GM12878 (cell line): ENCODE measurements around the gene FXYD6.

Experiments
- CREB1 ChIP-seq: IDR thresholded peaks from 2 replicates; pipeline ENCODE4 v1.6.1; 2012; ENCODE audit warnings: low read depth, mild to moderate bottlenecking, inconsistent platforms
- EP300 ChIP-seq, 2 experiments: fragments of 150-350 bp in 1 of 2; IDR thresholded peaks; 2 replicates each; pipeline ENCODE4 v1.6.1; 2011 to 2012; ENCODE audit warnings: low read depth in 2 of 2, low read length in 2 of 2, borderline replicate concordance in 1 of 2, improper control_type of control experiment in 1 of 2, inconsistent platforms in 1 of 2; ENCODE audit not compliant: control insufficient read depth in 1 of 2
- EZH2 ChIP-seq: IDR thresholded peaks from 2 replicates; pipeline ENCODE4 v1.6.1; 2012; ENCODE audit warnings: low read depth, mild to moderate bottlenecking, control low read depth, inconsistent platforms, low read length, borderline replicate concordance; ENCODE audit not compliant: control insufficient read depth
- FOXK2 ChIP-seq: fragments of 450-650 bp; IDR thresholded peaks from 2 replicates; pipeline ENCODE4 v1.6.1; 2017; ENCODE audit warnings: mild to moderate bottlenecking, moderate library complexity
- MEF2A ChIP-seq: IDR thresholded peaks from 2 replicates; pipeline ENCODE4 v1.6.1; 2011; ENCODE audit warnings: low read depth, mild to moderate bottlenecking, low read length, moderate library complexity; ENCODE audit not compliant: insufficient read depth
- RAD51 ChIP-seq: fragments of 450-650 bp; IDR thresholded peaks from 2 replicates; pipeline ENCODE4 v1.6.1; 2016; ENCODE audit warnings: moderate library complexity, mild to moderate bottlenecking, inconsistent platforms
- TBL1XR1 ChIP-seq: IDR thresholded peaks from 2 replicates; pipeline ENCODE4 v1.6.1; 2012; ENCODE audit warnings: low read depth, low read length, improper control_type of control experiment
- YY1 ChIP-seq: IDR thresholded peaks from 2 replicates; pipeline ENCODE4 v1.6.1; 2011; ENCODE audit warnings: low read depth, mild to moderate bottlenecking, low read length
- TF ChIP-seq, protein P1 (sequence below), 3 experiments: IDR thresholded peaks in 2 of 3; conservative IDR thresholded peaks in 1 of 3; 2 replicates each; pipeline ENCODE4 v1.5.1; 2011; ENCODE audit warnings: low read depth in 3 of 3, low read length in 3 of 3, mild to moderate bottlenecking in 3 of 3, control low read depth in 2 of 3, moderate library complexity in 2 of 3, inconsistent platforms in 1 of 3, mixed read lengths in 1 of 3; ENCODE audit not compliant: control insufficient read depth in 2 of 3, insufficient read depth in 1 of 3; ENCODE audit errors: extremely low read depth in 1 of 3
- TF ChIP-seq, protein P2 (sequence below): fragments of 450-650 bp; formaldehyde crosslinking; IDR thresholded peaks from 2 replicates; pipeline ENCODE4 v1.4.0; 2020; ENCODE audit warnings: mild to moderate bottlenecking, moderate library complexity

DNA sequence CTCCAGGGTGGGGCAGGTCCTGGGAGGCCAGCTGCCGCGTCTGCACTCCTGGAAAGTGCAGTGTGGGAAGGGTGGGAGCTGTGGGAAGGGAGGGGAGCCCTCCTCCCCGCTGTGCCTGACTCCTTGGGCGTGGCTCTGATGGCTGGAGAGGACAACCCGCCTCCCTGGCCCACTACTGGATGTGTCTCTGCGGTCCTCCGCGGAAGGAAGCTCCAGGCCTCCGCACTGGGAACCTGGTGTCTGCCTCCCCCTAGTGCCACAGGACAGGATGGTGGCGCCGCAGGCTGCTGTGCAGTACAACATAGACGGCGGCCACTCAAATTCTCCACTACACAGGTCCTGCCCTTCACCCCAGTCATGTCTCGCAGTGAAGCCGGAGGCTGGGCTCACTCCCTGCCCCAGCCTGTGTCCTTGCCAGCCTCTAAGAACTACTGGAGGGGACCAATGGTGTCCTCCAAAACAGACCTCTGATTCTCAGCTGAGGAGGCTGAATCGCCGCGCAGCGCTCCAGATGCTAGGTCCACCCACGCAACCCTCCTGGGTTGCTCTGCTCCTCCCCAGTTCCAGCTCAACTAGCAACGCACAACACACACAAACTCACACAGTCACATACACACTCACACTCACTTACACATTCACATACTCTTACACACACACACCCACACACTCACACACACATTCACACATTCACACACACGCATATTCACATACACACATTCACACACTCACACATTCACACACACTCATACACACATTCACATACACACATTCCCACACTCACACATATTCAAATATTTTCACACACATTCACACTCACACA, 67.0 kb downstream of the FXYD6 start:
- TF ChIP-seq TBL1XR1 (no peak), RAD51 (no peak), EP300 (IDR thresholded peaks at IDR 0.05; ENCODE audit: borderline replicate concordance in 1 of 2, control insufficient read depth in 1 of 2, low read depth in 2 of 2, low read length in 2 of 2) (no peak), FOXK2 (no peak), EZH2 (no peak), YY1 (no peak), CREB1 (no peak), MEF2A (no peak)
- TF ChIP-seq, protein P1, sequence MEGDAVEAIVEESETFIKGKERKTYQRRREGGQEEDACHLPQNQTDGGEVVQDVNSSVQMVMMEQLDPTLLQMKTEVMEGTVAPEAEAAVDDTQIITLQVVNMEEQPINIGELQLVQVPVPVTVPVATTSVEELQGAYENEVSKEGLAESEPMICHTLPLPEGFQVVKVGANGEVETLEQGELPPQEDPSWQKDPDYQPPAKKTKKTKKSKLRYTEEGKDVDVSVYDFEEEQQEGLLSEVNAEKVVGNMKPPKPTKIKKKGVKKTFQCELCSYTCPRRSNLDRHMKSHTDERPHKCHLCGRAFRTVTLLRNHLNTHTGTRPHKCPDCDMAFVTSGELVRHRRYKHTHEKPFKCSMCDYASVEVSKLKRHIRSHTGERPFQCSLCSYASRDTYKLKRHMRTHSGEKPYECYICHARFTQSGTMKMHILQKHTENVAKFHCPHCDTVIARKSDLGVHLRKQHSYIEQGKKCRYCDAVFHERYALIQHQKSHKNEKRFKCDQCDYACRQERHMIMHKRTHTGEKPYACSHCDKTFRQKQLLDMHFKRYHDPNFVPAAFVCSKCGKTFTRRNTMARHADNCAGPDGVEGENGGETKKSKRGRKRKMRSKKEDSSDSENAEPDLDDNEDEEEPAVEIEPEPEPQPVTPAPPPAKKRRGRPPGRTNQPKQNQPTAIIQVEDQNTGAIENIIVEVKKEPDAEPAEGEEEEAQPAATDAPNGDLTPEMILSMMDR (IDR thresholded peaks at IDR 0.05 in 2 of 3, conservative IDR thresholded peaks at IDR 0.05 in 1 of 3; ENCODE audit: control insufficient read depth in 2 of 3, extremely low read depth in 1 of 3, insufficient read depth in 1 of 3, low read depth in 3 of 3, low read length in 3 of 3): peak in 2 of 3 experiments; percentile 55 to 59; a peak in 3 of 6 replicates
- TF ChIP-seq, protein P2, sequence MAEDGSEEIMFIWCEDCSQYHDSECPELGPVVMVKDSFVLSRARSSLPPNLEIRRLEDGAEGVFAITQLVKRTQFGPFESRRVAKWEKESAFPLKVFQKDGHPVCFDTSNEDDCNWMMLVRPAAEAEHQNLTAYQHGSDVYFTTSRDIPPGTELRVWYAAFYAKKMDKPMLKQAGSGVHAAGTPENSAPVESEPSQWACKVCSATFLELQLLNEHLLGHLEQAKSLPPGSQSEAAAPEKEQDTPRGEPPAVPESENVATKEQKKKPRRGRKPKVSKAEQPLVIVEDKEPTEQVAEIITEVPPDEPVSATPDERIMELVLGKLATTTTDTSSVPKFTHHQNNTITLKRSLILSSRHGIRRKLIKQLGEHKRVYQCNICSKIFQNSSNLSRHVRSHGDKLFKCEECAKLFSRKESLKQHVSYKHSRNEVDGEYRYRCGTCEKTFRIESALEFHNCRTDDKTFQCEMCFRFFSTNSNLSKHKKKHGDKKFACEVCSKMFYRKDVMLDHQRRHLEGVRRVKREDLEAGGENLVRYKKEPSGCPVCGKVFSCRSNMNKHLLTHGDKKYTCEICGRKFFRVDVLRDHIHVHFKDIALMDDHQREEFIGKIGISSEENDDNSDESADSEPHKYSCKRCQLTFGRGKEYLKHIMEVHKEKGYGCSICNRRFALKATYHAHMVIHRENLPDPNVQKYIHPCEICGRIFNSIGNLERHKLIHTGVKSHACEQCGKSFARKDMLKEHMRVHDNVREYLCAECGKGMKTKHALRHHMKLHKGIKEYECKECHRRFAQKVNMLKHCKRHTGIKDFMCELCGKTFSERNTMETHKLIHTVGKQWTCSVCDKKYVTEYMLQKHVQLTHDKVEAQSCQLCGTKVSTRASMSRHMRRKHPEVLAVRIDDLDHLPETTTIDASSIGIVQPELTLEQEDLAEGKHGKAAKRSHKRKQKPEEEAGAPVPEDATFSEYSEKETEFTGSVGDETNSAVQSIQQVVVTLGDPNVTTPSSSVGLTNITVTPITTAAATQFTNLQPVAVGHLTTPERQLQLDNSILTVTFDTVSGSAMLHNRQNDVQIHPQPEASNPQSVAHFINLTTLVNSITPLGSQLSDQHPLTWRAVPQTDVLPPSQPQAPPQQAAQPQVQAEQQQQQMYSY (CRISPR knock-in tag): no peak
